ENCODE measurements around the gene SEMA5B.

SEMA5B gene

GRCh38 chr3:123046262-123047061 lies 18.9 kb upstream of the SEMA5B start:
- Histone ChIP-seq H3K27ac (no peak overlapping the region), H3K9me3 (ENCODE audit: severe bottlenecking) (no peaks in the 10 kb centered on the region), H3K36me3 (no peaks in the 10 kb centered on the region), H3K4me3 (ENCODE audit: low read depth, low read length) (no peak overlapping the region), H3K27me3 (ENCODE audit: insufficient read depth, low read depth, severe bottlenecking) (no peaks in the 10 kb centered on the region)
- DNase-seq: no peak
- no peak for TF ChIP-seq CTCF (IDR thresholded peaks at IDR 0.05; ENCODE audit: low read depth, low read length)

DNA sequence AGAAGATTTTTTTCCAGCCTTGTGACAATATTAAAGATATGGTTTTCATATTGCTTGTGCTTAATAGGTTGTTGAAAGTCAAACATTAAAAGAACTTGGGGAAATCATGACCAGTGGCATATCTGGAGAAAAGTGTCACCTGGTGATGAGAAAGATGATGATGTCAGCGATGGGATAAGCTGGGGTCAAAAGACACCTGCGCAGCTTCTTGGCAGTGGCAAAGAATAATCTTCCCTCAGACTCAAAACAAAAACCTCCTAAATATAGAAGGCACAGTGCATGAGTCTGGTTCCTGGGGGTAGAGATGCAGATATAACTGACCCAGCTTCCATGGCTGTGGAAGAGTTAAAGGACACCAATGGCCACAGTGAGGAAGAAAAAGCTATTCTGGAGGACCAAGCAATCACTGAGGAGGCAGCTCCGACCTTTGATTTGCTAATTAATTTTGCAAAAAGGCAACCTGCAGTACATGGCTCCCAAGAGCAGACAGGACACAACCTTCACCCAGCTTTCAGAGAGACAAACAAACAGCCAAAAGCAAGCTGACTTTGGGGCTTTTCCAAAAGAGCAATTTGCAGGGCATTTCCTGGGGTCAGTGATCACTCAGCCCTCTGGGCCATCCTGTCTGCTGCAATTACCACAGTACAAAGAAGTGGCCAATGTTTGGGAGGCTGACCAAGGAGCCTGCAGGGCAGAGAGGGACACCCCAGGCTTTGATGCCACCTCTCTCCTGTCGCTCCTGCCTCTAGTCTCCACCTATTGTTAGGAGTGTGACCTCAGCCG lies 17.6 kb upstream of the SEMA5B start:
- Histone ChIP-seq H3K4me3 (ENCODE audit: low read depth, low read length) (no peak overlapping the region), H3K27ac (no peak overlapping the region), H3K9me3 (ENCODE audit: severe bottlenecking) (no peaks in the 10 kb centered on the region), H3K36me3 (no peaks in the 10 kb centered on the region), H3K27me3 (ENCODE audit: insufficient read depth, low read depth, severe bottlenecking) (no peaks in the 10 kb centered on the region)
- no peak for DNase-seq
- TF ChIP-seq CTCF (IDR thresholded peaks at IDR 0.05; ENCODE audit: low read depth, low read length): no peak

DNA sequence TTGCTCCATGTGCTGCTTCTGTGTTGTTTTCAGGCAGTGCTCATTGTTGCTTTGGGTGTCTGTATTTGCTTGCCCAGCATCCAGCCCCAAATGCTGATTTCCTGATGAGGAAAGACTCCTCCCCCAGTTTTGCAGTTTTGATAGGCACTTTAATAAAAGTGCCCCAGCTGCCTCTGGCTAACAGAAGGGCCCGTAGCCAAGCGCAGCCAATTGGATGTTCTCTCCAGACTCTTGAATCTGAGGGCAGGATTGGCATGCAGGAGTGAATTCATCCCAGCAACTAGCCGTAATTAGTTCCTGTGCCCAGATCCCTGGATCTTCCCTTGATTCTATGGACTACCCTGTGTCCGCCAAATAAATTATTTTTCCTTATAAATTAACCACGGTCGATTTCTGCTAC lies 14.8 kb upstream of the SEMA5B start:
- Histone ChIP-seq H3K27me3 (ENCODE audit: insufficient read depth, low read depth, severe bottlenecking) (no peaks in the 10 kb centered on the region), H3K27ac (no peak overlapping the region), H3K36me3 (no peaks in the 10 kb centered on the region)

DNA sequence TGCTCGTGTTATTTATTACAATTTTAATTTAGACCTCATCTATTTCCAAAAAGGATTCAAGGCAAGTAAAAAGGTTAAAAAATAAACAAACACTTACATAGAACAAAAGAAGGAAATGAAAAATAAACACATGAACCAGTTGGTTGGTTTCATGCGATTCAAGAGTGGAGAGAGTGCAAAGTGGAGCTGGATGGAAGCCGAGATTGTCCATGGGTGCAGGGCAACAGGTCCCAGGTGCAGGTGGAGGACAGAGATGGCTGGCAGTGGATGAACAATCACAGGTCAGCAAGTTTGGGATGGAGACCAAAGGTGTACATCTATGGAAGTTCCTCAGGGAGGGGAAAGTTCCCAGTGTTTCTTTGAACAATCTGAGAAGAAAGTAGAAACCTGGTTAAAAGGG lies 11.6 kb upstream of the SEMA5B start:
- TF ChIP-seq CTCF (IDR thresholded peaks at IDR 0.05; ENCODE audit: low read depth, low read length): no peak
- Histone ChIP-seq H3K36me3 (no peaks in the 10 kb centered on the region), H3K27me3 (ENCODE audit: insufficient read depth, low read depth, severe bottlenecking) (no peaks in the 10 kb centered on the region), H3K4me3 (ENCODE audit: low read depth, low read length) (no peak overlapping the region), H3K9me3 (ENCODE audit: severe bottlenecking) (no peaks in the 10 kb centered on the region), H3K27ac (no peak overlapping the region)
- DNase-seq: no peak

More for the DNA sequence above, 14.8 kb upstream of the SEMA5B start:
- no peak for TF ChIP-seq CTCF (IDR thresholded peaks at IDR 0.05; ENCODE audit: low read depth, low read length)
- H3K9me3 ChIP-seq (ENCODE audit: severe bottlenecking): no peaks in the 10 kb centered on the region
- no peak overlapping the region for H3K4me3 ChIP-seq (ENCODE audit: low read depth, low read length)
- no peak for DNase-seq

- Histone ChIP-seq H3K27ac (no peak overlapping the region), H3K4me3 (ENCODE audit: low read depth, low read length) (no peak overlapping the region), H3K36me3 (no peaks in the 10 kb centered on the region), H3K27me3 (ENCODE audit: insufficient read depth, low read depth, severe bottlenecking) (no peaks in the 10 kb centered on the region), H3K9me3 (ENCODE audit: severe bottlenecking) (no peaks in the 10 kb centered on the region)
- DNase-seq: no peak
- TF ChIP-seq CTCF (IDR thresholded peaks at IDR 0.05; ENCODE audit: low read depth, low read length): no peak
Measured at GRCh38 chr3:123038751-123039150, 11.2 kb upstream of the SEMA5B start.
